CD4-positive, alpha-beta T cell (primary cell): ENCODE results near the gene TNIK. TPM values are rescaled to one million over a fixed set of nuclear protein-coding genes. Genes with fewer than 3 reads are reported as not detected.

ENCODE experiments used
- ATAC-seq: fragments of 200-7000 bp; cut with Tn5 transposase; one replicate; pipeline ENCODE4 v1.10.0; 2022; ENCODE audit warnings: mild to moderate bottlenecking; ENCODE audit not compliant: poor library complexity
- CTCF ChIA-PET: fragments of 350-600 bp; sonication (Branson Sonifier 250); formaldehyde crosslinking; loops from one replicate; lab custom pipeline; 2021; ENCODE audit warnings: antibody characterized with exemption, inconsistent platforms; lab: Charles Lee
- POLR2A ChIA-PET: fragments of 350-600 bp; sonication (Branson Sonifier 250); formaldehyde crosslinking; loops from one replicate; lab custom pipeline; 2021; ENCODE audit warnings: antibody characterized with exemption, inconsistent platforms; lab: Charles Lee
- DNase-seq, 14 experiments: peaks; one replicate each; pipeline ENCODE4 v3.0.0-alpha.2; 2013 to 2020; ENCODE audit warnings: mixed read lengths in 2 of 14
- H3K27ac ChIP-seq, 2 donors: one replicate each; pipeline versions ENCODE4 v1.5.1 to v1.7.0; 2013; ENCODE audit warnings: low read length in 2 of 2, low read depth in 1 of 2, mild to moderate bottlenecking in 1 of 2
- H3K27me3 ChIP-seq, 2 experiments: 1 replicate in 1 of 2; 2 replicates in 1 of 2; pipeline versions ENCODE4 v1.6.1 to v1.7.0; 2013; ENCODE audit warnings: low read length in 2 of 2, control low read depth in 1 of 2, mild to moderate bottlenecking in 1 of 2, moderate library complexity in 1 of 2; ENCODE audit not compliant: insufficient read depth in 2 of 2, control insufficient read depth in 1 of 2
- H3K36me3 ChIP-seq: one replicate; pipeline ENCODE4 v1.6.1; 2013; ENCODE audit warnings: low read length, control low read depth; ENCODE audit not compliant: insufficient read depth
- H3K4me1 ChIP-seq: one replicate; pipeline ENCODE4 v1.6.1; 2013; ENCODE audit warnings: low read length, control low read depth; ENCODE audit not compliant: insufficient read depth
- H3K4me3 ChIP-seq: one replicate; pipeline ENCODE4 v1.5.1; 2013; ENCODE audit warnings: mild to moderate bottlenecking, low read length, moderate library complexity
- H3K9me3 ChIP-seq, 2 experiments: 1 replicate in 1 of 2; 2 replicates in 1 of 2; pipeline versions ENCODE4 v1.6.1 to v1.7.0; 2013; ENCODE audit warnings: low read length in 2 of 2, mild to moderate bottlenecking in 2 of 2, control low read depth in 1 of 2, moderate library complexity in 1 of 2; ENCODE audit not compliant: control insufficient read depth in 1 of 2, insufficient read depth in 1 of 2
- H3K27ac Mint-ChIP-seq: one replicate; pipeline ENCODE4 v1.8.0; 2020; ENCODE audit warnings: mixed read lengths
- H3K27me3 Mint-ChIP-seq: one replicate; pipeline ENCODE4 v1.8.0; 2021; ENCODE audit warnings: mixed read lengths
- H3K36me3 Mint-ChIP-seq: one replicate; pipeline ENCODE4 v1.8.0; 2021; ENCODE audit warnings: low read depth, mixed read lengths
- H3K4me1 Mint-ChIP-seq: one replicate; pipeline ENCODE4 v1.8.0; 2021; ENCODE audit warnings: low read depth, mixed read lengths
- H3K4me3 Mint-ChIP-seq: one replicate; pipeline ENCODE4 v1.8.0; 2020; ENCODE audit warnings: mild to moderate bottlenecking, mixed read lengths
- H3K9me3 Mint-ChIP-seq: one replicate; pipeline ENCODE4 v1.8.0; 2020; ENCODE audit warnings: mixed read lengths
- intact Hi-C, 2 experiments: fragments of 100-400 bp; cut with DNase I in 1 of 2; cut with micrococcal nuclease in 1 of 2; formaldehyde crosslinking; loops; one replicate each; pipeline versions ENCODE4 v1.15.1 to v1.9.0; 2023 to 2025; cut with DNase I, micrococcal nuclease
- total RNA-seq, 174 experiments: library from RNA in 2 of 174; stranded (reverse) in 2 of 174; gene quantifications; one replicate each; pipeline ENCODE4 v1.2.3 and lab custom pipeline; 2021 to 2026
- TF ChIP-seq, protein P1 (sequence below): fragments of 200-600 bp; IDR thresholded peaks from one replicate; pipeline ENCODE4 v1.8.0; 2022; ENCODE audit warnings: antibody characterized with exemption, mild to moderate bottlenecking

The TNIK gene
- total RNA-seq, 2 experiments from 2014 or later = 71.0 to 78.3 TPM

DNA sequence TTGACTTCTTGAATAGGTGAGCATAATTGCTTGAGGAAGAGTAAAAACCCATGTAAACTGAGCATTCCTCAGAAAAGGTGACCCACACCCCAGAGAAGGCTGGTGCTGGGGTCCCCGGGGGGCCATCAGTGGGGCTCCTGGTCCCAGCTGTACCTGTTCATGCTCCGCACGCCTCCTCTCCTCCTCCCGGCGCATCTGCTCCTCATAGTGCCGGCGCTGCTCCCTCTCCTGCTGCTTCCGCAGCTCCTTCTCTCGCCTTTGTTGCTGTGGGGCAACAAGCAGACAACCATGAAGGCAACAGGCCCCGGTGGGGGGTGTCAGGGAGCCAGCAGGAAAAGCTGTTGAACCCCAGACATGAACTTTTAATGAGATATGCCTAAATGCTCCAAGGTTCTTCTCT is 320.0 kb downstream of the TNIK start:
- no peak overlapping the region for H3K27ac Mint-ChIP-seq
- Histone ChIP-seq H3K4me3 (no peak overlapping the region), H3K4me1 (no peaks in the 10 kb centered on the region), H3K27ac (no peak overlapping the region), H3K9me3 (no peaks in the 10 kb centered on the region), H3K36me3 (peaks cover 77% of the 10 kb centered on the region), H3K27me3 (no peaks in the 10 kb centered on the region)
- no peaks in the 10 kb centered on the region for H3K27me3 Mint-ChIP-seq
- H3K4me1 Mint-ChIP-seq = no peaks in the 10 kb centered on the region
- TF ChIP-seq, protein P1, sequence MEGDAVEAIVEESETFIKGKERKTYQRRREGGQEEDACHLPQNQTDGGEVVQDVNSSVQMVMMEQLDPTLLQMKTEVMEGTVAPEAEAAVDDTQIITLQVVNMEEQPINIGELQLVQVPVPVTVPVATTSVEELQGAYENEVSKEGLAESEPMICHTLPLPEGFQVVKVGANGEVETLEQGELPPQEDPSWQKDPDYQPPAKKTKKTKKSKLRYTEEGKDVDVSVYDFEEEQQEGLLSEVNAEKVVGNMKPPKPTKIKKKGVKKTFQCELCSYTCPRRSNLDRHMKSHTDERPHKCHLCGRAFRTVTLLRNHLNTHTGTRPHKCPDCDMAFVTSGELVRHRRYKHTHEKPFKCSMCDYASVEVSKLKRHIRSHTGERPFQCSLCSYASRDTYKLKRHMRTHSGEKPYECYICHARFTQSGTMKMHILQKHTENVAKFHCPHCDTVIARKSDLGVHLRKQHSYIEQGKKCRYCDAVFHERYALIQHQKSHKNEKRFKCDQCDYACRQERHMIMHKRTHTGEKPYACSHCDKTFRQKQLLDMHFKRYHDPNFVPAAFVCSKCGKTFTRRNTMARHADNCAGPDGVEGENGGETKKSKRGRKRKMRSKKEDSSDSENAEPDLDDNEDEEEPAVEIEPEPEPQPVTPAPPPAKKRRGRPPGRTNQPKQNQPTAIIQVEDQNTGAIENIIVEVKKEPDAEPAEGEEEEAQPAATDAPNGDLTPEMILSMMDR = no peak
- H3K36me3 Mint-ChIP-seq = peaks cover 97% of the 10 kb centered on the region
- intact Hi-C loops = no loop called here
- CTCF ChIA-PET = no interaction called here
- no peak overlapping the region for H3K4me3 Mint-ChIP-seq
- POLR2A ChIA-PET = no interaction called here
- DNase-seq (no peak), ATAC-seq (no peak)
- no peaks in the 10 kb centered on the region for H3K9me3 Mint-ChIP-seq

DNA sequence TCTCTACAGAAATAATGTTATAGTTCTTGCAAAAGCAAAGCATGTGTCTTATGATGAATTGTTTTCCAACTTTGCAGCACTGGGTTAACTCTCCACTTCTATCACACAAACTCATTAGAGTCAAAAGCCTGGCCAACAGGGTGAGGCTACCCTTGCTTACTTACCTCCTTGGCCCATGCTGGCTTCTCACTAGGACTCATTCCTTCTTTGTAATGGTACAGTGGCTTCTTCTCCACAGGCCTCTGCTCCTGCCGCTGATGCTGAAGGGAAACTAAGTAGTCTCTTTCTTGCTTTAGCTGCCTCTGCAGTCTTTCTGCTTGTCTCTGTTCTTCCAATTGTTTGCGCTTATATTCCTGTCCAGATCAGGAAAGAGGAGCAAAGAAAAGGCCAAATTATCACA is 322.2 kb downstream of the TNIK start:
- peaks cover 100% of the 10 kb centered on the region for H3K36me3 Mint-ChIP-seq
- ChIA-PET POLR2A (no interaction called here), CTCF (no interaction called here)
- H3K4me3 ChIP-seq = no peak overlapping the region
- H3K4me1 ChIP-seq = no peaks in the 10 kb centered on the region
- TF ChIP-seq, protein P1 = no peak
- peaks cover 74% of the 10 kb centered on the region for H3K36me3 ChIP-seq
- no peaks in the 10 kb centered on the region for H3K9me3 ChIP-seq
- no peaks in the 10 kb centered on the region for H3K27me3 ChIP-seq
- H3K4me3 Mint-ChIP-seq = no peak overlapping the region
- intact Hi-C loops = no loop called here
- H3K9me3 Mint-ChIP-seq = no peaks in the 10 kb centered on the region
- no peaks in the 10 kb centered on the region for H3K4me1 Mint-ChIP-seq
- H3K27ac Mint-ChIP-seq = no peak overlapping the region
- no peaks in the 10 kb centered on the region for H3K27me3 Mint-ChIP-seq
- no peak for DNase-seq
- H3K27ac ChIP-seq = no peak overlapping the region
- no peak for ATAC-seq

- H3K36me3 Mint-ChIP-seq = peaks cover 92% of the 10 kb centered on the region
Measured at GRCh38 chr3:171135549-171135948, 324.7 kb downstream of the TNIK start.

More at GRCh38 chr3:171135549-171135948, 324.7 kb downstream of the TNIK start:
- H3K27ac ChIP-seq = no peak overlapping the region
- Mint-ChIP-seq H3K9me3 (no peaks in the 10 kb centered on the region), H3K27ac (no peak overlapping the region), H3K4me1 (no peaks in the 10 kb centered on the region), H3K4me3 (no peak overlapping the region), H3K27me3 (no peaks in the 10 kb centered on the region)
- DNase-seq (no peak), ATAC-seq (no peak)
- peaks cover 70% of the 10 kb centered on the region for H3K36me3 ChIP-seq
- intact Hi-C loops = no loop called here
- no peak overlapping the region for H3K4me3 ChIP-seq
- no peaks in the 10 kb centered on the region for H3K4me1 ChIP-seq
- CTCF ChIA-PET = no interaction called here
- TF ChIP-seq, protein P1 = no peak
- H3K27me3 ChIP-seq = no peaks in the 10 kb centered on the region
- H3K9me3 ChIP-seq = no peaks in the 10 kb centered on the region
- POLR2A ChIA-PET = no interaction called here
